ENCODE results near the gene FADS2. TPM values are rescaled to one million over a fixed set of nuclear protein-coding genes. Genes with fewer than 3 reads are reported as not detected.

FADS2 gene
- total and polyA plus RNA-seq, 2 experiments from 2014 or later: 124 to 392 TPM

DNA sequence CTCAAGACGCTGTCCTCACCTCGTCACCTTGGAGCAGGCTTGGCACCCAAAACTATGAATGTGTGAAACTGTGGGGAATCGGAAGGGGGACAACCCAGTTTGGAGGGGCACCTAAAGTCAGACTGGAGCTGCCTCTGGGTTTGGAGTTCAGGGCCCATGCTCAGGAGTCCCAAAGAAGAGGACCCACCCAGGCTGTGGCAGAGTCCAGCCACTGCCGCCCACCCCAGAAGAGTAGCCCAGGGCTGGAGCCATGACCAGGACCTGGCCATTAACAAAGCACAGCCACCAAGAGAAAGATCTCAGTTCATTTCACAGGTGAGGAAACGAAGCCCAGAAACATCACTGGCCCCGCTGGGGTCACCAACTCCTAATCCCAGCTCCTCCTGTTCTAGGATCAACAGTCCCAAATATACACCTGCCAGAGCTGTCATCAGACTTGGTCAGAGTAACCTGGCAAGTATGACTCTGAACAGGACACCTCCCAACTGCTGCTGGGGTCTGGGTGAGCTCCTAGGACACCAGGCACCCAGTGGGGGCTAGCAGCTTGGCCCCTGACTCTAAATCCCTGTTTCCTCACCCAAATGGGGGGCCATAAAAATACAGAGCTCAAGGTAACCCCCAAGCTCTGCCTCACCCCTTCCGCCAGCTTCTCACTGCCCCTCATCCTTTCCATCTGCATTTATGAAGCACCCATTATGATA lies 86.5 kb downstream of the FADS2 start (continued):
- no peak for TF ChIP-seq ZNF462 (CRISPR knock-in tag; IDR thresholded peaks at IDR 0.05)
- TF ChIP-seq POLR2AphosphoS5 (IDR thresholded peaks at IDR 0.05; ENCODE audit: low read depth): no peak
- TF ChIP-seq CREB1 (CRISPR knock-in tag; IDR thresholded peaks at IDR 0.05; ENCODE audit: low read depth): no peak
- TF ChIP-seq, protein P1, sequence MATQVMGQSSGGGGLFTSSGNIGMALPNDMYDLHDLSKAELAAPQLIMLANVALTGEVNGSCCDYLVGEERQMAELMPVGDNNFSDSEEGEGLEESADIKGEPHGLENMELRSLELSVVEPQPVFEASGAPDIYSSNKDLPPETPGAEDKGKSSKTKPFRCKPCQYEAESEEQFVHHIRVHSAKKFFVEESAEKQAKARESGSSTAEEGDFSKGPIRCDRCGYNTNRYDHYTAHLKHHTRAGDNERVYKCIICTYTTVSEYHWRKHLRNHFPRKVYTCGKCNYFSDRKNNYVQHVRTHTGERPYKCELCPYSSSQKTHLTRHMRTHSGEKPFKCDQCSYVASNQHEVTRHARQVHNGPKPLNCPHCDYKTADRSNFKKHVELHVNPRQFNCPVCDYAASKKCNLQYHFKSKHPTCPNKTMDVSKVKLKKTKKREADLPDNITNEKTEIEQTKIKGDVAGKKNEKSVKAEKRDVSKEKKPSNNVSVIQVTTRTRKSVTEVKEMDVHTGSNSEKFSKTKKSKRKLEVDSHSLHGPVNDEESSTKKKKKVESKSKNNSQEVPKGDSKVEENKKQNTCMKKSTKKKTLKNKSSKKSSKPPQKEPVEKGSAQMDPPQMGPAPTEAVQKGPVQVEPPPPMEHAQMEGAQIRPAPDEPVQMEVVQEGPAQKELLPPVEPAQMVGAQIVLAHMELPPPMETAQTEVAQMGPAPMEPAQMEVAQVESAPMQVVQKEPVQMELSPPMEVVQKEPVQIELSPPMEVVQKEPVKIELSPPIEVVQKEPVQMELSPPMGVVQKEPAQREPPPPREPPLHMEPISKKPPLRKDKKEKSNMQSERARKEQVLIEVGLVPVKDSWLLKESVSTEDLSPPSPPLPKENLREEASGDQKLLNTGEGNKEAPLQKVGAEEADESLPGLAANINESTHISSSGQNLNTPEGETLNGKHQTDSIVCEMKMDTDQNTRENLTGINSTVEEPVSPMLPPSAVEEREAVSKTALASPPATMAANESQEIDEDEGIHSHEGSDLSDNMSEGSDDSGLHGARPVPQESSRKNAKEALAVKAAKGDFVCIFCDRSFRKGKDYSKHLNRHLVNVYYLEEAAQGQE (IDR thresholded peaks at IDR 0.05; ENCODE audit: unreplicated experiment): no peak
- TF ChIP-seq CTCF (conservative IDR thresholded peaks at IDR 0.05; ENCODE audit: low read depth in 2 of 2): no peak
- TF ChIP-seq NANOG (IDR thresholded peaks at IDR 0.05; ENCODE audit: borderline replicate concordance): no peak
- no peak for TF ChIP-seq ZNF331 (CRISPR knock-in tag; IDR thresholded peaks at IDR 0.05; ENCODE audit: low read depth)
- TF ChIP-seq ETS1 (IDR thresholded peaks at IDR 0.05): no peak
- TF ChIP-seq JUNB (IDR thresholded peaks at IDR 0.05; ENCODE audit: unreplicated experiment): no peak
- TF ChIP-seq ZNF114 (CRISPR knock-in tag; IDR thresholded peaks at IDR 0.05): no peak
